Tibial nerve (tissue), 4 donors: ENCODE results near the gene DIP2C.

ENCODE experiments used
- CTCF ChIP-seq, 5 experiments: fragments of 200-600 bp in 3 of 5; fragments of 450-650 bp in 2 of 5; sonication (generic) in 3 of 5; IDR thresholded peaks; one replicate each; pipeline ENCODE4 v1.5.1; 2016 to 2019; ENCODE audit warnings: antibody characterized with exemption in 5 of 5, mild to moderate bottlenecking in 3 of 5, moderate library complexity in 2 of 5
- EP300 ChIP-seq, 2 donors: sonication (generic); formaldehyde crosslinking; IDR thresholded peaks; one replicate each; pipeline ENCODE4 v1.6.1; 2017; ENCODE audit warnings: antibody characterized with exemption in 2 of 2, mild to moderate bottlenecking in 1 of 2
- POLR2A ChIP-seq, 2 donors: fragments of 450-650 bp; IDR thresholded peaks; one replicate each; pipeline ENCODE4 v1.6.1; 2017; ENCODE audit warnings: antibody characterized with exemption in 2 of 2, mild to moderate bottlenecking in 2 of 2, moderate library complexity in 2 of 2

GRCh38 chr10:667602-668143 lies 21.8 kb downstream of the DIP2C start:
- TF ChIP-seq CTCF (IDR thresholded peaks at IDR 0.05) = no peak
- TF ChIP-seq POLR2A (IDR thresholded peaks at IDR 0.05) = no peak
- TF ChIP-seq EP300 (IDR thresholded peaks at IDR 0.05) = no peak
